Measurements from ENCODE around the gene SWSAP1.
"Not testable (repeated sequence)": the region's sequence is repeated elsewhere in the genome, so short reads cannot be mapped to it uniquely, and the experiment has no call there.

SWSAP1 gene

GRCh38 chr19:11345122-11345803 is 29.2 kb upstream of the SWSAP1 start:
- no peak for TF ChIP-seq CTCF (IDR thresholded peaks at IDR 0.05; ENCODE audit: insufficient read depth, low read depth, low read length, missing control alignments)
- H3K4me3 ChIP-seq (ENCODE audit: low read depth, low read length), result peak overlapping the region; percentile 92
- peak; percentile 31 for DNase-seq (ENCODE audit: low read depth)

GRCh38 chr19:11346104-11346940 is 28.1 kb upstream of the SWSAP1 start, which contains the start of the genes CCDC159 and TMEM205:
CCDC159 (plus strand) TSS chr19:11346519; CDS start chr19:11346607, 88 bp downstream.
TMEM205 (minus strand) TSS chr19:11346268; CDS start chr19:11345619, 649 bp downstream.
- H3K4me3 ChIP-seq (ENCODE audit: low read depth, low read length), result peak within 1 kb of the TSS; percentile 92
- peak; percentile 13 for TF ChIP-seq CTCF (IDR thresholded peaks at IDR 0.05; ENCODE audit: insufficient read depth, low read depth, low read length, missing control alignments)
- peak; percentile 99 for DNase-seq (ENCODE audit: low read depth)

GRCh38 chr19:11347546-11348039 is 26.9 kb upstream of the SWSAP1 start:
- H3K4me3 ChIP-seq (ENCODE audit: low read depth, low read length), result no peak overlapping the region
- no peak for DNase-seq (ENCODE audit: low read depth)
- no peak for TF ChIP-seq CTCF (IDR thresholded peaks at IDR 0.05; ENCODE audit: insufficient read depth, low read depth, low read length, missing control alignments)

- TF ChIP-seq CTCF (IDR thresholded peaks at IDR 0.05; ENCODE audit: insufficient read depth, low read depth, low read length, missing control alignments), result no peak
- DNase-seq (ENCODE audit: low read depth), result no peak
- H3K4me3 ChIP-seq (ENCODE audit: low read depth, low read length), result no peak overlapping the region
Observed at GRCh38 chr19:11349171-11349570, 25.3 kb upstream of the SWSAP1 start.

- not testable (repeated sequence) for DNase-seq (ENCODE audit: low read depth); H3K4me3 ChIP-seq (ENCODE audit: low read depth, low read length)
Observed at GRCh38 chr19:11354102-11354501, 20.4 kb upstream of the SWSAP1 start.

- TF ChIP-seq CTCF (IDR thresholded peaks at IDR 0.05; ENCODE audit: insufficient read depth, low read depth, low read length, missing control alignments), result no peak
- H3K4me3 ChIP-seq (ENCODE audit: low read depth, low read length), result no peak within 1 kb of the TSS; the same call in 1 of the 2 replicates
- DNase-seq (ENCODE audit: low read depth), result peak; percentile 87
Observed at GRCh38 chr19:11355160-11356073, 19.0 kb upstream of the SWSAP1 start, which contains the start of gene PLPPR2. PLPPR2 (plus strand) TSS chr19:11355432; CDS start chr19:11357674, 2,242 bp downstream.
